Mesendoderm (in vitro differentiated cells): ENCODE data around the gene LRIG1.

Experiments
- DNase-seq: peaks from one replicate; pipeline ENCODE4 v3.0.0; 2013
- H2AK5ac ChIP-seq: 2 replicates; pipeline ENCODE4 v1.6.1; 2013; ENCODE audit warnings: low read length, inconsistent platforms
- H2BK120ac ChIP-seq: 2 replicates; pipeline ENCODE4 v1.6.1; 2013; ENCODE audit warnings: low read depth, mild to moderate bottlenecking, low read length, moderate library complexity, mixed read lengths
- H2BK15ac ChIP-seq: replicated peaks from 2 replicates; pipeline ENCODE4 v1.6.1; 2013; ENCODE audit warnings: low read depth, mild to moderate bottlenecking, moderate library complexity
- H2BK5ac ChIP-seq: 2 replicates; pipeline ENCODE4 v1.6.1; 2013; ENCODE audit warnings: low read length, inconsistent platforms
- H3K18ac ChIP-seq: 2 replicates; pipeline ENCODE4 v1.6.1; 2013; ENCODE audit warnings: mild to moderate bottlenecking, low read length, mixed read lengths
- H3K23ac ChIP-seq: one replicate; pipeline ENCODE4 v1.6.1; 2013; ENCODE audit warnings: low read length
- H3K27ac ChIP-seq: 2 replicates; pipeline ENCODE4 v1.5.1; 2013; ENCODE audit warnings: low read depth, mild to moderate bottlenecking, inconsistent platforms, low read length, moderate library complexity
- H3K27me3 ChIP-seq: 2 replicates; pipeline ENCODE4 v1.6.1; 2013; ENCODE audit warnings: low read length, control low read depth, mild to moderate bottlenecking, inconsistent platforms; ENCODE audit not compliant: insufficient read depth, poor library complexity
- H3K36me3 ChIP-seq: 2 replicates; pipeline ENCODE4 v1.6.1; 2013; ENCODE audit warnings: low read length, inconsistent platforms; ENCODE audit not compliant: control insufficient read depth, insufficient read depth
- H3K4ac ChIP-seq: one replicate; pipeline ENCODE4 v1.6.1; 2013; ENCODE audit warnings: low read depth, mild to moderate bottlenecking, low read length, moderate library complexity
- H3K4me1 ChIP-seq: 2 replicates; pipeline ENCODE4 v1.6.1; 2013; ENCODE audit warnings: low read depth, low read length, inconsistent platforms; ENCODE audit not compliant: control insufficient read depth
- H3K4me2 ChIP-seq: 2 replicates; pipeline ENCODE4 v1.6.1; 2013; ENCODE audit warnings: low read length
- H3K4me3 ChIP-seq: 2 replicates; pipeline ENCODE4 v1.5.1; 2013; ENCODE audit warnings: mild to moderate bottlenecking, low read length
- H3K56ac ChIP-seq: one replicate; pipeline ENCODE4 v1.6.1; 2013; ENCODE audit warnings: low read length
- H3K79me1 ChIP-seq: 2 replicates; pipeline ENCODE4 v1.6.1; 2013; ENCODE audit warnings: low read length, inconsistent platforms
- H3K79me2 ChIP-seq: 2 replicates; pipeline ENCODE4 v1.6.1; 2013; ENCODE audit warnings: mild to moderate bottlenecking, low read length; ENCODE audit not compliant: control insufficient read depth, insufficient read depth
- H3K9ac ChIP-seq: 2 replicates; pipeline ENCODE4 v1.6.1; 2013; ENCODE audit warnings: low read length, inconsistent platforms
- H4K5ac ChIP-seq: one replicate; pipeline ENCODE4 v1.6.1; 2013; ENCODE audit warnings: low read length
- H4K8ac ChIP-seq: one replicate; pipeline ENCODE4 v1.6.1; 2013; ENCODE audit warnings: low read depth, mild to moderate bottlenecking, control low read depth, low read length, moderate library complexity
- WGBS: extraction: QIAGEN DNeasy Blood & Tissue Kit; methylation state at CpG from one replicate; pipeline ENCODE4 v1.1.7; 2013; ENCODE audit warnings: low lambda C conversion rate, missing lambda C conversion rate; ENCODE audit not compliant: insufficient coverage; ENCODE audit errors: extremely low coverage; 5-methylcytosine and 5-hydroxymethylcytosine counted together

The LRIG1 gene

DNA sequence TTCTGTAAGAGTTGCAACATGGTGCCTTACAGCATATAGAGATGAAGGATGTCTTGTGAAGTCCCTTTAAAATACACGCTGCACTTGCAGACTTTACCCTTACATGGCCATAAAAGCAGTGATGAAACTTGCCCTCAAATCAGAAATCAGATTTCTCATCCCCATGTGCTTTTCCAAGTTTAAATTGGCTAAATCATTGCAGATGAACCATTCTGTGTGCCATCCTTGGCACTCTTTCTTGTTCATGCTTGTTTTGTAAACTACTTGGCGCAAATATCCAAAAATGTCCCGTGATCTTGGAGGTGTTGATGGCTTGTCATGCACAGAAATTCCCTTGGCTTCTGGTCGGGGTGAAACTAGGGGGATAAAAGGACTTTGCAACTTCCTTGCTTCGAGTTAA lies 135.7 kb downstream of the LRIG1 start:
- Histone ChIP-seq H4K8ac (no peak overlapping the region), H3K79me1 (no peaks in the 10 kb centered on the region), H3K56ac (no peak overlapping the region), H3K4me3 (no peak overlapping the region), H3K4me1 (peaks cover 3% of the 10 kb centered on the region), H3K18ac (no peak overlapping the region), H2AK5ac (no peak overlapping the region), H3K36me3 (no peaks in the 10 kb centered on the region), H3K27me3 (no peaks in the 10 kb centered on the region), H3K4me2 (no peak overlapping the region), H2BK15ac (no peak overlapping the region), H3K4ac (no peak overlapping the region), H3K79me2 (no peaks in the 10 kb centered on the region), H3K9ac (no peak overlapping the region), H4K5ac (no peak overlapping the region), H2BK120ac (no peak overlapping the region), H3K23ac (no peak overlapping the region), H2BK5ac (no peak overlapping the region), H3K27ac (no peak overlapping the region)
- DNase-seq, result no peak
- no CpG with 5 or more reads among the region's 5 CpGs for WGBS

DNA sequence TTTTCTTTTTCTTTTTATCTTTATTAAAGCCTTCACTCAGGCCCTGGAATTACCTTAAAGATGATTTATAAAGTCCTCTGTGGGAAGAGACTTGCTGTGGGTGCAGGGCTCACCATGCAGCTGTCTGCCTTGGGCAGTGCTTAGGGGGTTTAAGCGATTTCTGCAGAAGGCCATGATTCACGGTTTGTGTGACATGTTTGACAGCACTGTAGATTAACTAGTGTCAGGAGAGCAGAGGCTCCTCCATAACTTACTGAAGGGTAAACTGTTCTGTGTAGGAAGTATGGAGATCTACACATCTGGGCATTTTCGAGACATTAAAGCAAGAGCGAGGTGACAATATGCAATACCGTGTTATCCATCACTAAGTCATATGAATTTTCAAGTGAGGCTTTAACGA lies 137.7 kb downstream of the LRIG1 start:
- H3K27ac ChIP-seq, result no peak overlapping the region

DNA sequence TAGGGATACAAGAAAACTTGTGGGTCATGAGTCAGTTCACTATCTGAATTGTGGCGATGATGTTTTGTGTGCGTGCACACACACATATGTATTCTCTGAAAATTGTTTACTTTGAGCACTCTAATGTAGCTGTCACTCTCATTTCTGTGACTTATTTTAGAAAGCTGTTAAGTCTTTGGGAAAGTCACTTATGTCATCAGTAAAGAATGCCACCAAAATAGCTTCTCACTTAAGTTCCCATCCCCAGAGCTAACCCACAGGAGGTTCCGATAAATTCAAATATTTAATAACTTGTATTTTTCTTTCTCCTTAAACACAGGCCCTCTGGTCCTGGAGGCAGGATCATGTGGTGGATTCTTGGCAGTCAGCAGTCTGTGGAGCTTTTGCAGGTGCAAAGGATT lies 138.3 kb downstream of the LRIG1 start:
- no peak overlapping the region for H3K18ac ChIP-seq
- H3K79me1 ChIP-seq, result no peaks in the 10 kb centered on the region
- H3K4ac ChIP-seq, result no peak overlapping the region
- H4K5ac ChIP-seq, result no peak overlapping the region
- H3K36me3 ChIP-seq, result no peaks in the 10 kb centered on the region
- no peaks in the 10 kb centered on the region for H3K27me3 ChIP-seq
- H3K23ac ChIP-seq, result no peak overlapping the region
- H3K27ac ChIP-seq, result no peak overlapping the region
- no peak overlapping the region for H3K56ac ChIP-seq
- no peak overlapping the region for H3K4me2 ChIP-seq
- H2AK5ac ChIP-seq, result no peak overlapping the region
- H3K4me3 ChIP-seq, result no peak overlapping the region
- H3K79me2 ChIP-seq, result no peaks in the 10 kb centered on the region
- peak; percentile 74 for DNase-seq
- H3K4me1 ChIP-seq, result peaks cover 3% of the 10 kb centered on the region
- no peak overlapping the region for H2BK120ac ChIP-seq
- no peak overlapping the region for H2BK5ac ChIP-seq
- WGBS, result no CpG with 5 or more reads among the region's 3 CpGs
- no peak overlapping the region for H2BK15ac ChIP-seq
- H4K8ac ChIP-seq, result no peak overlapping the region
- H3K9ac ChIP-seq, result no peak overlapping the region

More for the DNA sequence above, 137.7 kb downstream of the LRIG1 start:
- no peaks in the 10 kb centered on the region for H3K79me2 ChIP-seq
- H3K79me1 ChIP-seq, result no peaks in the 10 kb centered on the region
- no peak overlapping the region for H3K4me3 ChIP-seq
- H3K4me1 ChIP-seq, result peaks cover 3% of the 10 kb centered on the region
- no peaks in the 10 kb centered on the region for H3K36me3 ChIP-seq
- H2AK5ac ChIP-seq, result no peak overlapping the region
- no peak overlapping the region for H2BK5ac ChIP-seq
- no CpG with 5 or more reads among the region's 6 CpGs for WGBS
- H2BK15ac ChIP-seq, result no peak overlapping the region
- no peaks in the 10 kb centered on the region for H3K27me3 ChIP-seq
- H4K8ac ChIP-seq, result no peak overlapping the region
- no peak overlapping the region for H3K9ac ChIP-seq
- H4K5ac ChIP-seq, result no peak overlapping the region
- H3K4ac ChIP-seq, result no peak overlapping the region
- no peak overlapping the region for H3K18ac ChIP-seq
- peak; percentile 18 for DNase-seq
- H3K4me2 ChIP-seq, result no peak overlapping the region
- H2BK120ac ChIP-seq, result no peak overlapping the region
- no peak overlapping the region for H3K56ac ChIP-seq
- H3K23ac ChIP-seq, result no peak overlapping the region

DNA sequence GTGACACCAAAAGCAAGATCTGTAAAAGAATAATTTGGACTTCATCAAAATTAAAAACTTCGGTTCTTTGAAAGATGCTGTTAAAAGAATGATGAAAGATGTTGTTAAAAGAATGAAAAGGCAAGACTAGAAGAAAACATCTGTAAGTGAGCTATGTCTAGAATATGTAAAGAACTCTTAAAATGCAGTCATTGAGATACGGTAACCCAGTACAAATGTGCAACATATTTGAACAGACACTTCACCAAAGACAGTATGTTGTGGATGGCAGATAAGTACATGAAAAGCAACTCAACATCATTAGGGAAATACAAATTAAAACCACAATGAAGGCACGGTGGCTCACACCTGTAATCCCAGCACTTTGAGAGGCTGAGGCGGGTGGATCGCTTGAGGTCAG lies 139.5 kb downstream of the LRIG1 start:
- whole genome bisulfite sequencing, result no CpG with 5 or more reads among the region's 5 CpGs
- peaks cover 3% of the 10 kb centered on the region for H3K4me1 ChIP-seq
- no peak overlapping the region for H2BK120ac ChIP-seq
- no peak overlapping the region for H3K18ac ChIP-seq
- no peak overlapping the region for H2BK5ac ChIP-seq
- H4K5ac ChIP-seq, result no peak overlapping the region
- H2AK5ac ChIP-seq, result no peak overlapping the region
- no peak overlapping the region for H3K4me2 ChIP-seq
- H3K56ac ChIP-seq, result no peak overlapping the region
- no peak overlapping the region for H3K4ac ChIP-seq
- no peak overlapping the region for H3K27ac ChIP-seq
- no peak overlapping the region for H3K23ac ChIP-seq
- no peaks in the 10 kb centered on the region for H3K79me2 ChIP-seq
- no peak for DNase-seq
- H4K8ac ChIP-seq, result no peak overlapping the region
- no peaks in the 10 kb centered on the region for H3K79me1 ChIP-seq
- H3K36me3 ChIP-seq, result no peaks in the 10 kb centered on the region
- no peak overlapping the region for H3K4me3 ChIP-seq
- no peak overlapping the region for H3K9ac ChIP-seq
- no peak overlapping the region for H2BK15ac ChIP-seq
- H3K27me3 ChIP-seq, result no peaks in the 10 kb centered on the region

DNA sequence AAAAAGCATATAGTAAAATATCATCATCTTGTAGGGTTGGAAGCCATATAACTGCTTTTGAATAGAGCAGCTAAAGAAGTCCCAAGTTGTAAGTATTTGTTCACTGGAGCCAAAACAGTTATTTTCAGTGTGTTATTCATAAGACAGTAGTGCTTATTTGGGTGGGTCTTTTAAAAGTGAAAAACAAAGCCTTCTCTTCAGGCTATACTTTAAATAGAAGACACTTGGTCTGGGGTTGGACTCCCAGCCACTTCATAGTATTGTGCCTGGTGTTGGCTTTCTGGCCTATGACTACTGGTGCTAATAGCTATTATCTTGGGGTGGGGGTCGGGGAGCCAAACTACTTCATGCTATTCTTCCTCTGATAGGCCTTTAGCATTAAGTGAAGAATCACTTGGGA lies 144.8 kb downstream of the LRIG1 start:
- no peaks in the 10 kb centered on the region for H3K27me3 ChIP-seq
- no peak overlapping the region for H2BK120ac ChIP-seq
- H3K4me2 ChIP-seq, result no peak overlapping the region
- H3K79me1 ChIP-seq, result no peaks in the 10 kb centered on the region
- H3K36me3 ChIP-seq, result no peaks in the 10 kb centered on the region
- H2BK15ac ChIP-seq, result no peak overlapping the region
- no peaks in the 10 kb centered on the region for H3K79me2 ChIP-seq
- no peak overlapping the region for H3K4ac ChIP-seq
- no peak overlapping the region for H3K56ac ChIP-seq
- H3K18ac ChIP-seq, result no peak overlapping the region
- no peak overlapping the region for H3K9ac ChIP-seq
- DNase-seq, result no peak
- no CpG with 5 or more reads among the region's 1 CpG for WGBS
- no peaks in the 10 kb centered on the region for H3K4me1 ChIP-seq
- no peak overlapping the region for H4K8ac ChIP-seq
- no peak overlapping the region for H2BK5ac ChIP-seq
- no peak overlapping the region for H2AK5ac ChIP-seq
- H3K4me3 ChIP-seq, result no peak overlapping the region
- H3K23ac ChIP-seq, result no peak overlapping the region
- H4K5ac ChIP-seq, result no peak overlapping the region
- no peak overlapping the region for H3K27ac ChIP-seq

DNA sequence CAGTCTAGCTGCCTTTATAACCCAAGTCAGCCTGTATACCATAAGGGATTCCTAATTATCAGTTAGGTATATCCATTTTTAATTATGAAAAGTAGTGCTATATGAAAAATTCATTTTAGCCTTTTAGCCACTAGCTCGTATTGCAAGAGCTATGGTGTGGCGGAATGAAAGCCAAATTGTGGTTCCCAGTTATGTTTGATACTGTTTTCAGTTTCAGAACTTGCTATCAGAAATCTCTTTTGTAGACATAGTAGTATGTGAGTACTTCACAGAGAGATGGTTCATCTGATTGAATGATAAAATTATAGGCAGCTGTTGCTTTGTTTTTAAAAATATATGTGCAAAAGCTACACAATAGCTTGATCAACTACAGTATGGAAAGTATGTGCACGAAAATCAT lies 145.4 kb downstream of the LRIG1 start:
- H2AK5ac ChIP-seq, result no peak overlapping the region
- no peak overlapping the region for H3K4me3 ChIP-seq
- no peaks in the 10 kb centered on the region for H3K4me1 ChIP-seq
- H3K4ac ChIP-seq, result no peak overlapping the region
- no peak overlapping the region for H4K5ac ChIP-seq
- H3K56ac ChIP-seq, result no peak overlapping the region
- H3K4me2 ChIP-seq, result no peak overlapping the region
- no peaks in the 10 kb centered on the region for H3K79me2 ChIP-seq
- no peaks in the 10 kb centered on the region for H3K36me3 ChIP-seq
- no peak for DNase-seq
- H3K27me3 ChIP-seq, result no peaks in the 10 kb centered on the region
- no peak overlapping the region for H3K18ac ChIP-seq
- H2BK120ac ChIP-seq, result no peak overlapping the region
- no peak overlapping the region for H4K8ac ChIP-seq
- no peak overlapping the region for H3K27ac ChIP-seq
- no peak overlapping the region for H3K23ac ChIP-seq
- no peaks in the 10 kb centered on the region for H3K79me1 ChIP-seq
- H3K9ac ChIP-seq, result no peak overlapping the region
- no CpG with 5 or more reads among the region's 3 CpGs for WGBS
- H2BK5ac ChIP-seq, result no peak overlapping the region
- no peak overlapping the region for H2BK15ac ChIP-seq
